Colonic mucosa (tissue), 4 donors: ENCODE results near the gene ANAPC2. TPM values are rescaled to one million over a fixed set of nuclear protein-coding genes. Genes with fewer than 3 reads are reported as not detected.

ENCODE experiments used
- DNase-seq: peaks from one replicate; pipeline ENCODE4 v3.0.0-alpha.2; 2020
- H3K27ac ChIP-seq: fragments of 200-600 bp; one replicate; pipeline ENCODE4 v1.8.0; 2021
- H3K27me3 ChIP-seq: fragments of 200-600 bp; one replicate; pipeline ENCODE4 v1.8.0; 2021
- H3K36me3 ChIP-seq: fragments of 200-600 bp; one replicate; pipeline ENCODE4 v1.8.0; 2021
- H3K4me1 ChIP-seq: fragments of 200-600 bp; one replicate; pipeline ENCODE4 v1.8.0; 2021; ENCODE audit warnings: mild to moderate bottlenecking
- H3K4me3 ChIP-seq: fragments of 200-600 bp; one replicate; pipeline ENCODE4 v1.8.0; 2021
- H3K9ac ChIP-seq, 2 donors: one replicate each; pipeline ENCODE4 v1.7.0; 2013; ENCODE audit warnings: control low read depth in 2 of 2, low read depth in 2 of 2, low read length in 2 of 2
- H3K9me3 ChIP-seq: fragments of 200-600 bp; one replicate; pipeline ENCODE4 v1.8.0; 2021
- CTCF ChIP-seq: fragments of 200-600 bp; IDR thresholded peaks from one replicate; pipeline ENCODE4 v1.8.0; 2022; ENCODE audit warnings: antibody characterized with exemption, mild to moderate bottlenecking
- intact Hi-C: fragments of 100-400 bp; cut with DNase I; formaldehyde crosslinking; loops from one replicate; pipeline ENCODE4 v1.14.1; 2022
- total RNA-seq, 2 donors: library from RNA; stranded (reverse); fragmentation: NEBNext Ultra II Directional in 1 of 2; extraction: Animal tissue kit (Norgen Biotek cat#: 25700) in 1 of 2; gene quantifications; one replicate each; pipeline ENCODE4 v1.2.1, GENCODE V29; 2021
- donor health status: healthy.
- donor health status: DM: no; HTN: no; CAD: no.
- donor health status: DM: no; HTN: no; CAD: no.

The ANAPC2 gene
- total RNA-seq, 2 donors from 2014 or later: 33.8 to 67.8 TPM

GRCh38 chr9:137164370-137165249 is 23.8 kb downstream of the ANAPC2 start:
- intact Hi-C loops: no loop called here
- TF ChIP-seq CTCF: no peak
- peaks cover 89% of the 10 kb centered on the region for H3K27me3 ChIP-seq
- no peak for DNase-seq
- no peaks in the 10 kb centered on the region for H3K36me3 ChIP-seq
- no peaks in the 10 kb centered on the region for H3K9me3 ChIP-seq
- no peak overlapping the region for H3K4me3 ChIP-seq
- no peak overlapping the region for H3K9ac ChIP-seq
- H3K4me1 ChIP-seq: peaks cover 27% of the 10 kb centered on the region
- no peak overlapping the region for H3K27ac ChIP-seq

GRCh38 chr9:137163805-137164204 is 24.6 kb downstream of the ANAPC2 start:
- Histone ChIP-seq H3K27me3 (peaks cover 89% of the 10 kb centered on the region), H3K9ac (no peak overlapping the region), H3K27ac (no peak overlapping the region), H3K4me1 (peaks cover 27% of the 10 kb centered on the region), H3K36me3 (no peaks in the 10 kb centered on the region), H3K9me3 (no peaks in the 10 kb centered on the region), H3K4me3 (no peak overlapping the region)
- no peak for DNase-seq
- intact Hi-C loops: no loop called here
- TF ChIP-seq CTCF: no peak

GRCh38 chr9:137163365-137163715 is 25.0 kb downstream of the ANAPC2 start:
- DNase-seq: no peak
- H3K36me3 ChIP-seq: no peaks in the 10 kb centered on the region
- no peak overlapping the region for H3K4me3 ChIP-seq
- H3K9me3 ChIP-seq: no peaks in the 10 kb centered on the region
- no peak for TF ChIP-seq CTCF
- no peak overlapping the region for H3K27ac ChIP-seq
- peaks cover 86% of the 10 kb centered on the region for H3K27me3 ChIP-seq
- peak overlapping the region in 1 of 2 donors; percentile 12 for H3K9ac ChIP-seq
- peaks cover 26% of the 10 kb centered on the region for H3K4me1 ChIP-seq
- intact Hi-C loops: no loop called here

- intact Hi-C loops: no loop called here
- H3K27ac ChIP-seq: no peak overlapping the region
- H3K27me3 ChIP-seq: peaks cover 82% of the 10 kb centered on the region
- DNase-seq: peak; percentile 63
- peak overlapping the region in 1 of 2 donors; percentile 12 for H3K9ac ChIP-seq
- no peak for TF ChIP-seq CTCF
- no peaks in the 10 kb centered on the region for H3K9me3 ChIP-seq
- peaks cover 20% of the 10 kb centered on the region for H3K4me1 ChIP-seq
- H3K4me3 ChIP-seq: no peak overlapping the region
- H3K36me3 ChIP-seq: no peaks in the 10 kb centered on the region
Observed at GRCh38 chr9:137162505-137163364, 25.6 kb downstream of the ANAPC2 start.

- peaks cover 16% of the 10 kb centered on the region for H3K4me1 ChIP-seq
- DNase-seq: no peak
- H3K36me3 ChIP-seq: no peaks in the 10 kb centered on the region
- no peak overlapping the region for H3K4me3 ChIP-seq
- TF ChIP-seq CTCF: no peak
- H3K27me3 ChIP-seq: peaks cover 80% of the 10 kb centered on the region
- H3K27ac ChIP-seq: no peak overlapping the region
- H3K9me3 ChIP-seq: no peaks in the 10 kb centered on the region
- no peak overlapping the region for H3K9ac ChIP-seq
- intact Hi-C loops: no loop called here
Observed at GRCh38 chr9:137161558-137162486, 26.5 kb downstream of the ANAPC2 start.
